ENCODE data around the gene HYAL2.
"Not testable (repeated sequence)": the region's sequence is repeated elsewhere in the genome, so short reads cannot be mapped to it uniquely, and the experiment has no call there.

HYAL2 gene

DNA sequence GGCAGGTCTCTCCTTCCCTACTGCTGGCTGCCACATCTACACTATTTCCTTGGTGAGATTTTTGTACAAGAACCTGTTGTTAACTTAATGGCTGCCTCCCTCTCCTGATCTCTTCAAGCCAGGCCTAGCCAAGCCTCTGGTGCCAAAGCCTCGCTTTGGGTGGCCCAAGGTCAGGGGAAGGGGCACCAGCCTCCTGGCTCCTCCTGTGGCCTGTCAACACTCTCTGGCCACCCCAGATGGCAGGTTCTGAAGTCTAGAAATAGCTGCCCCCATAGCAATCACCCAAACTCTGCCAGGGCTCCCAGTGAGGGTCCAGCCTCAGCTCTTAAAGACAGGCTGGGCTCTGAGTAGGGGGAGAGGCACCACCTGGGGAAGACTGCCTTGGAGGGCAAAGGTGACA, 35.3 kb downstream of the HYAL2 start:
- no peak for DNase-seq

DNA sequence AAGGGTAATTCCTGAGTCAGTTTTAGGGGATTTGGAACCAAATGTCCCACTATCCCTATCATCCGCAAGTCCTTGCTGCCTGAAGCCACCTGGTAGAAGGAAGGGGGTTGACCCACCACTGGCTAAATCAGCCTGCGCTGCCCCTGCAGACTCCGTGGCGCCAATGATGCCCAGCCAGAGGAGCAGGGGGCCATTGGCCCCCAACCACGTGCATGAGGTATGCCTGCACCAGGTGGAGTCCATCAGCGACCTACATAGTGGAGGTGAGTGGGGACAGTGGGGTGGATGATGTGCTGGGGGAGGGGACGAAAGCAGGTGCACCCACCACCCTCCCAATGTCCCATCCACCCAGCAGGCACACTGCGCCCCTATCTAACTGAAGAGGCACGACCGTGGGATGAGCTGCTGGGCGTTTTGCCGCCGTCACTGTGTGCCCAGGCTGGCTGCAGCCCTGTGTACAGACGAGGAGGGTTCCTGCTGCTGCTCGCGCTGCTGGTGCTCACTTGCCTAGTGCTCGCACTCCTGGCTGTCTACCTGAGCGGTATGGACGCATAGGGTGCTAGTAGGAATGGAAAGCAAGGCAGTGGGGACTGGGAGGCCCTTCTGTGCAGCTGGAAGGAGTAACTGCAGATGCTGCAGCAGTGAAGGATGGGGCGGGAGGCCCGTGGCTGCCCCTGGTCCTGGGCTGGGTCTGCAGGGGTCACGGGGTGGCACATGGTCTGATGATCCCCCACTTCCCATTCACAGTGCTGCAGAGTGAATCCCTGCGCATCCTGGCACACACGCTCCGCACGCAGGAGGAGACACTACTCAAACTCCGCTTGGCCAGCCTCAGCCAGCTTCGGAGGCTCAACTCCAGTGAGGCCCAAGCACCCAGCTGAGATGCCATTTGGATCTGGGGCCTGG, 36.0 kb downstream of the HYAL2 start:
- no peak for DNase-seq

DNA sequence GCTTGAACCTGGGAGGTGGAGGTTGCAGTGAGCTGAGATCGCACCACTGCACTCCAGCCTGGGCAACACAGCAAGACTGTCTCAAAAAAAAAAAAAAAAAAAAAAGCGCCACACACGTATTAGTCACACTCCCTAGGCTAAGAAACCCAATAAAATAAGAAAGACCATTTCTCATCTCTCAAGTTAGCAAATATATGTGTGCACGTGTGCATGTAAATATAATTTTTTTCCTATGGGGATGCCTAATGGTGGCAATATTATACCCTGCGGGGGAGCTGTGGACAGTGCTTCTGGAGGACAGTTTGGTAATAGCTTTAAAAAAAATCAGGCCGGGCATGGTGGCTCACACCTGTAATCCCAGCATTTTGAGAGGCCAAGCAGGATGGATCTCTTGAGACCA, 38.4 kb downstream of the HYAL2 start:
- not testable (repeated sequence) for DNase-seq

DNA sequence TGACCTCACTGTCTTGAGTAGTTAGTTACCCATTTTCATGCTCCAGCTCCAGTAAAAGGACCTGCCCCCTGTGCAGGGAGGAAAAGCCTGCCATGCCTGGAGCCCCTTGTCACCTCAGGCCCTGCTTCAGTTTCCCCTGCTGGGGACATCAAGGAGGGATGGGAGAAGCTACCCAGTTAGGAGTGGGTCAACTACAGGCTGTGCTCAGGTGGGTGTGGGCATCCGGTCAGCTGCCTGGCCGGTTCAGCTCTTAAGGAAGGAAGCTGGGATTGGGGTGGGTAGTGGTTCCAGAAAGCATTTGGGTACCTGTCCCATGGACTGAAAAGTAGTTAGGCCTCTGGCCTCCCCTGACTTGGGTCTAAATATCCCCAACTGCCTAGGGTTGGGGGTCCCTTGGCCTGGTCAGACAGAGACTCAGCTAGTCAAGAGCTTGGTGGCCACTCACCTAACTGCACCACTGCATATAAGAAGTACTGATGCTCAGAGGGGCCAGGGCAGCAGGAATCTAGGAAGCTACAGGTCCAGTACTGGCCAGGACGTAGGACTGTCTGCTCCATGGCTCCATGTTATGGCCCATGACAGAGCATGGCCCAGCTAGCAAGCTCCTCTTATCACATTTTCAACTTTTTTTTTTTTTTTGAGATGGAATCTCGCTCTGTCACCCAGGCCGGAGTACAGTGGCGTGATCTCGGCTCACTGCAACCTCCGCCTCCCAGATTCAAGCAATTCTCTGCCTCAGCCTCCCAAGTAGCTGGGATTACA, 43.1 kb downstream of the HYAL2 start:
- DNase-seq, result no peak

DNA sequence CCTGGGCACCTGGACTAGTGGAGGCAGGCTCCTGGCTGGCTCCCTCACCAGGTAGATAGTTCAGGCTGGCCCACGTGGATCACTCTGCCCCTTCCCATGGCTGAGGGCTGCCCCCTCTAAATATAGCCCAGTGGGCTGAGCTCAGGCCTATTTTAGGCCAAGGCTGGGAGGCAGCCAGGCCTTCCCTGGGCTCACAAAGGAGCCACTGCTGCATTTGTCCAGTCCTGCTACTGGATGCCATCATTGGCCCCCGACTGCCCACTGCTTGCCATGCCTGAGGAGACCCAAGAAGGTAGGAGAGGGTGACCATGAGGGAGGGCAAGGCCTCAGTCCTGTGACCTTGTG, 43.7 kb downstream of the HYAL2 start, which contains the start of gene LSMEM2:
TSS of gene LSMEM2 (plus strand) at position 208 of the 345 bp plus-strand sequence. CDS start at position 235, 27 bp downstream.
- DNase-seq, result no peak

DNA sequence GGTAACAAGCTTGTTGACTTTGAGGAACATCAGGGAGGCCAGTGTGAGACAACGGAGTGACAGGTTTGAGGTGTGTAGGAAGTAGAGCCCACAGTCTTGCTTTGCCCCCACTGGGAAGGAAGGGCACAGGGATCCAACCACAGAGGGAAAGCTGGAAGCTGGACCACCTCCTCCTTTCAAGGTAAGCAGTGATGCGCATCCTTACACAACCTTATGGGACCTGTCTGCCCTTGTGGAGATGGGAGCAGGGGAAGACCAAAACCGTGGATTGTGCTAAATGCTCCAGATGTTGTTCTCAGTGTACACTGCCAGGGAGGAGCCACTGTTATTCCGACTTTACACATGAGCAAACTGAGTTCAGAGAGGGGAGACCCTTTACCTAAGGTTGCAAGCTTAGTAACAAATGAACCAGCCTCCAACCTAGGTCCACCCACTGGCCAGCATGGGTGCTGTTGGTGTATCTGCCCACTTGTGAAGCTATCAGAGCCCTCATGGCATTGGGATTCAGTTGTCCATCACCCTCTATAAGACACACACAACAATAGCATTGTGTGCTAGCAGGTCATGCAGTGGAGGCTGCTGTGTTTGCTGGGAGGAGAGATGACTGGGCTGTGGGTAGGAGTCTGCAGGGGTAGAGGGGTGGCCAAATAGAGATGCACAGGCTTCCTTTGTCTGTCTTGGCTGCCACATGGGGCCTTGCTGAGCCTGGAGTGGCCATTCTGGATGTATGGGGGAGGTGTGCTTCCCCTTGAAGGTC, 44.2 kb downstream of the HYAL2 start:
- no peak for DNase-seq

DNA sequence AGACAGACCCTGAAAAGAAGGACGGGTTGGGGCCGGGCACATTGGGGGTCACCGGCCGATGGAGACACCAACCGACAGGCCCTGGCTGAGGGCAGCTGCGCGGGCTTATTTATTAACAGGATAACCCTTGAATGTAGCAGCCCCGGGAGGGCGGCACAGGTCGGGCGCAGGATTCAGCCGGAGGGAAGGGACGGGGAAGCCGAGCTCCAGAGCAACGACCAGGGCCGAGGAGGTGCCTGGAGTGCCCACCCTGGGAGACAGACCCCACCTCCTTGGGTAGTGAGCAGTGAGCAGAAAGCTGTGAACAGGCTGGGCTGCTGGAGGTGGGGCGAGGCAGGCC, 45.8 kb downstream of the HYAL2 start:
- no peak for DNase-seq

DNA sequence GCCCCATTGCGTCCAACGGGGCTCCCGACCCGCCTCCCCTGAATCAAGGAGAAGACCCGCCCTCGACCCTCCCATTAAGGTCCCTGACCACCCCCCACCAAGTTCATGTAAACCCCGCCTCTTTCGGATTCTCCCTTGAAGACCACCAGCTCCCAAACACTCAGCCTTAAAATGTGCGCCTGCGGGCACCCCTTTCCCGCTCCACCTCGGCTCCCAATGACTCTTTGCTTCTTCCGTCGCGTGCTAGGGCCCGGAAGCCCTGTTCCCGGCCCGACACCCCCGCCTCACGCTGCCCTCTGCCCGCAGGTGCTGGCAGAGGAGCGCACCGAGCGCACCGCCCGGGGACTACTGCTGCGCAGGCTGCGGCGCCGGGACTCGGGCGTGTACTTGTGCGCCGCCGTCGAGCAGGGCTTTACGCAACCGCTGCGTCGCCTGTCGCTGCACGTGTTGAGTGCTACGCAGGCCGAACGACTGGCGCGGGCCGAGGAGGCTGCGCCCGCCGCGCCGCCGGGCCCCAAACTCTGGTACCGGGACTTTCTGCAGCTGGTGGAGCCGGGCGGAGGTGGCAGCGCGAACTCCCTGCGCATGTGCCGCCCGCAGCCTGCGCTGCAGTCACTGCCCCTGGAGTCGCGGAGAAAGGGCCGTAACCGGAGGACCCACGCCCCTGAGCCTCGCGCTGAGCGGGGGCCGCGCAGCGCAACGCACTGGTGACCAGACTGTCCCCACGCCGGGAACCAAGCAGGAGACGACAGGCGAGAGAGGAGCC, 46.4 kb downstream of the HYAL2 start:
- DNase-seq, result peak; percentile 56

DNA sequence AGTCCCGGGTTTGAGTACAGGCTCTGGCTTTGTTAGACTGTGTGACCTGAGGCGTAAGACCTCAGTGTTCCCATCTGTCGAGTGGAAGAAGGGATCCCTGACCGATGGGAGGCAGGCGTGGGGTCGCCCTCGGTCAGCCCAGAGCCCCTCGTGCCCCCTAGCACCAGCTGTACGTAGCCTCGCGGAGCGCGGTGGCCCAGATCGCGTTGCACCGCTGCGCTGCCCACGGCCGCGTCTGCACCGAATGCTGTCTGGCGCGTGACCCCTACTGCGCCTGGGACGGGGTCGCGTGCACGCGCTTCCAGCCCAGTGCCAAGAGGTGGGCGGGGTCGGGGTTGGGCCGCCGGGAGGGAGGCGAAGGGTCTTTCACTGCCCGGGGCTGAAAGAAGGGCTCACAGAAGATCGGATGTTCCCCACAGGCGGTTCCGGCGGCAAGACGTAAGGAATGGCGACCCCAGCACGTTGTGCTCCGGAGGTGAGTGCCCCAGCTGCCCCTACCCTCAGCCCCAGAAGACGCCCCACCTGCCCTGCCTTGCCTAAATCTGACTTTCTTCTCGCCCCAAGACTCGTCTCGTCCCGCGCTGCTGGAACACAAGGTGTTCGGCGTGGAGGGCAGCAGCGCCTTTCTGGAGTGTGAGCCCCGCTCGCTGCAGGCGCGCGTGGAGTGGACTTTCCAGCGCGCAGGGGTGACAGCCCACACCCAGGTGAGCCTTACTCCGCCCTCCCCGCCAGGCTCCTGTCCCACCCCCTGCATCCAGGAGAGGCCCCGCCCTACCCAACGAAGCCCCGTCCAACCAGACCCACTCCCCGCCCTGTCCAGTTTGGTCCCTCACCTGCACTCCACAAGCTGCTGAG, 47.2 kb downstream of the HYAL2 start:
- DNase-seq, result no peak

DNA sequence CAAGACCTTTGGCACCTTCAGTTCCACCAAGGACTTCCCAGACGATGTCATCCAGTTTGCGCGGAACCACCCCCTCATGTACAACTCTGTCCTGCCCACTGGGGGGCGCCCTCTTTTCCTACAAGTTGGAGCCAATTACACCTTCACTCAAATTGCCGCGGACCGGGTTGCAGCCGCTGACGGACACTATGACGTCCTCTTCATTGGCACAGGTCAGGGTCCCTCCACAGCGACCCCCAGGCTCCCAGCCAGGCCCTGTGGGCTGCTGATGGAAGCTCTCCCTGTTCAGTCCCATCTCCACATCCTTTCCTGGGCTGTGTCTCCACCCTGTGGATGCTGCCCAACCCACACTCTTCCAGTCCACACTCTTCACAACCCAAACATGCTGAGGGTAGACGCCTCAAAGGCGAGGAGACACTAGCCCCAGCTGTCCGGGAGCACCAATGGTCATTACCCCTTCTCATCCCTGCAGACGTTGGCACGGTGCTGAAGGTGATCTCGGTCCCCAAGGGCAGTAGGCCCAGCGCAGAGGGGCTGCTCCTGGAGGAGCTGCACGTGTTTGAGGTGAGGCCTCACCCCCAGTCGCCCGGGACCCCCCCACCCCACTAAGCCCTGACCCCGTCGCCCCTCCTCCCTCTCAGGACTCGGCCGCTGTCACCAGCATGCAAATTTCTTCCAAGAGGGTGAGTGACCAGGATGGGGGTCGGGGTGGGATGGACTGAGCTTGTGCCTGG, 48.0 kb downstream of the HYAL2 start:
- DNase-seq, result peak; percentile 82

DNA sequence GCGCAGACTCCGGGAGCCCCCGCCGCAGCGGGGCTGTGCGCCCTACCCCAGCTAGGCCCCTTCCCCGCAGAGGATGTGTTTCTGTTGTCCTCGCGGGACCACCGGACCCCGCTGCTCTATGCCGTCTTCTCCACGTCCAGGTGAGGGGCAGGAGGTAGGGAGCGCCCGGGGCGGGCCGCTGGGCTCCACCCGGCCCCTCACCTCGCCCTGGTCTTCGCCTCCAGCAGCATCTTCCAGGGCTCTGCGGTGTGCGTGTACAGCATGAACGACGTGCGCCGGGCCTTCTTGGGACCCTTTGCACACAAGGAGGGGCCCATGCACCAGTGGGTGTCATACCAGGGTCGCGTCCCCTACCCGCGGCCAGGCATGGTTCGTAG, 48.9 kb downstream of the HYAL2 start:
- no peak for DNase-seq

DNA sequence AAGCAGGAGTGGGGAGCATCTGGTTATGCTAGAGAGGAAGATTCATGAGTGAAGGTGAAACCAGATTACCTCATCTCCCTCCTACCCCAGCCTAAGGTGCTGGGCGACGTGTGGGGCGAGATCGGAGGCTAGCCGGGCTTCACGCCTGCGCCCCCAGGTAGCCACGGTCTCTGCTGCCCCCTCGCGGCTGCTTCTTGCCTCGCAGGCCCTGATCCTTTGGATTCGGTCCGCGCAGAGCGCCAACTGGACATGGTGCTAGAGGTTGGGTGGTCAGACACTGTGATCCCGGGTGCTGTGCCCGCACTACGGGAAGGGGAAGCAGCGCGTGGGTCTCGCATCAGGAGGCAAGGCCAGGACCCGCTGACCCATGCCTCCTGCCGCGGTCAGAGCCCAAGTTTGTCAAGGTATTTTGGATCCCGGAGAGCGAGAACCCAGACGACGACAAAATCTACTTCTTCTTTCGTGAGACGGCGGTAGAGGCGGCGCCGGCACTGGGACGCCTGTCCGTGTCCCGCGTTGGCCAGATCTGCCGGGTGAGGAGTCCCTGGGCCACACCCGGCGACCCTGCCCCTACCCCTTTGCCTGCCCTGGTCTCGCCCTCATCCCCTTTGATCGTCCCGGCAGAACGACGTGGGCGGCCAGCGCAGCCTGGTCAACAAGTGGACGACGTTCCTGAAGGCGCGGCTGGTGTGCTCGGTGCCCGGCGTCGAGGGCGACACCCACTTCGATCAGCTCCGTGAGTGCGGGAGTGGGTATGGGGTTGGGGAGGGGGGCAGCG, 49.4 kb downstream of the HYAL2 start:
- peak; percentile 92 for DNase-seq

DNA sequence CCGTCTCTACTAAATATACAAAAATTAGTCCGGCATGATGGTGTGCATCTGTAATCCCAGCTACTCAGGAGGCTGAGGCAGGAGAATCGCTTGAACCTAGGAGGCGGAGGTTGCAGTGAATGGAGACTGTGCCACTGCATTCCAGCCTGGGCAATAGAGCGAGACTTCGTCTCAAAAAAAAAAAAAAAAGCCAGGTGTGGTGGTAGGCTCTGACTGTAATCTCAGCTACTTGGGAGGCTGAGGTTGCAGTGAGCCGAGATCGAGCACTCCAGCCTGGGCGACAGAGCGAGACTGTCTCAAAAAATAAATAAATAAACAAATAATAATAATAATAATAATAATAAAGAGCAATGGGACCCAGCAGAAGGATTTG, 50.0 kb downstream of the HYAL2 start:
- DNase-seq, result not testable (repeated sequence)

DNA sequence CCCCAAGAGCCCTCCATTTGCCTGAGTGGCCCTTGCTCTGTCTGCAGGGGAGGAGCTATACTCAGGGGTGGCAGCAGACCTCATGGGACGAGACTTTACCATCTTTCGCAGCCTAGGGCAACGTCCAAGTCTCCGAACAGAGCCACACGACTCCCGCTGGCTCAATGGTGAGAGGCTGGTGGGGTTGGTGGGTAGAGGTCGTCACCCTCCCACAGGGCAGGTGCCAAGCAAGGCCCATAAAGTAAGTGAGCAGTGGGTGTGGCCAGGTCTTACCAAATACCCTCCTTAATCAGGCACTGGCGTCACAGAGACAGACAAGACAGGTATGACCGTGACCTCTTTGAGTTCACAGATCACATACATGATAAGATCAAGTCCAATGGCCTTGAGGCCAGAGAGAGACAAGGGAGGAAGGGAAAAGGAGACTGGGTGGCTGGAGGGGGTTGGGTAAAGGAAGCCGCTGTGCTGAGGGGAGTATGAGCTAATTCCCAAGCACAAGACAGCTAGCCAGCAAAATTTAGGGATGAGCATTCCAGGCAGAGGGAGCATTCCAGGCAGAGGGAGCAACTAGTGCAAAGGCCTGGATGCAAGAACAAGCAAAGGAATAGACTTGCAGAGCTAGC, 51.1 kb downstream of the HYAL2 start:
- DNase-seq, result no peak

DNA sequence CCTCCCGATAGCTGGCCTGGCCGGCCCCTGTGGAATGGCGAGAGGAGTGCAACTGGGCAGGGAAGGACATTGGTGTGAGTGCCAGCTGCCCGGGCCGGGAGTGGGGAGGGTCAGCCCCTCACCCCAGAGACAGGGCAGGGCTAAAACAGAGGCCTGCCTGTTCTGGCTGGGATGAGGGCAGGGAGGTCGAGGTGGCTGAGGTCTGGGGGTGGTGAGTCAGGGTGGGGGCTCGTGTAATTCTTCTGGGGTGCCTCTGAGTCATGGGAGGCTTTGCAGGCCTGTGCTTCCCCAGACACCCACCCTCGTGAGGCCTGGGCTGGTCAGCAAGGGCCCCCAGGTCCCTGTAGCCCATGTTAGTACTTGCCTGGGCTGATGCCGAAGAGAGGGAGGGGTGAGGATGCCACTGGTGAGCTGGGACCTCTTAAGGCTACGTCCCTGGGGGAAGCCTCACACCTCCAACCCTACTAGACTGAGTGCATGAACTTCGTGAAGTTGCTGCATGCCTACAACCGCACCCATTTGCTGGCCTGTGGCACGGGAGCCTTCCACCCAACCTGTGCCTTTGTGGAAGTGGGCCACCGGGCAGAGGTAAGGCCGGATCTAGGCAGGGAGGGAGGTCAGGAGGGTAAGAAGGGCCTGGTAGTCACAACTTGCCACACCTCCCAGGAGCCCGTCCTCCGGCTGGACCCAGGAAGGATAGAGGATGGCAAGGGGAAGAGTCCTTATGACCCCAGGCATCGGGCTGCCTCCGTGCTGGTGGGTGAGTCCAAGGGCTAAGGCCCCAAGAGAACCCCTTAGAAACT, 51.9 kb downstream of the HYAL2 start:
- no peak for DNase-seq

DNA sequence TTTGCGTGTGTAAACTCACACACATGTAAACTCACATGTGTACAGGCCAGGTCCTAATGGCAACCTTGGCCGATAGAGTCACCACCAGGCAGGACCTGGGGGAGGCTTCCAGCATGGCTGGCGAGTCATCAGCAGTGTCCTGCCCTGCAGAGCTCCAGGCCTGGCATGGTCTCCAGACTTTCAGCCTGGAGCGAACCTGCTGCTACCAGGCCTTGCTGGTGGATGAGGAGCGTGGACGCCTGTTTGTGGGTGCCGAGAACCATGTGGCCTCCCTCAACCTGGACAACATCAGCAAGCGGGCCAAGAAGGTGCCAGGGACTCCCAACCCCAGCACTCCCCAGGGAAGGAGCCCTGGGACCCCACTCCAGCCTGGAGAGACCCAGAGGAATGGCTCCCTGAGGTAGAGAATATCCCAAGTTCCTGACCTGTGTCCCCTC, 52.5 kb downstream of the HYAL2 start:
- DNase-seq, result no peak

DNA sequence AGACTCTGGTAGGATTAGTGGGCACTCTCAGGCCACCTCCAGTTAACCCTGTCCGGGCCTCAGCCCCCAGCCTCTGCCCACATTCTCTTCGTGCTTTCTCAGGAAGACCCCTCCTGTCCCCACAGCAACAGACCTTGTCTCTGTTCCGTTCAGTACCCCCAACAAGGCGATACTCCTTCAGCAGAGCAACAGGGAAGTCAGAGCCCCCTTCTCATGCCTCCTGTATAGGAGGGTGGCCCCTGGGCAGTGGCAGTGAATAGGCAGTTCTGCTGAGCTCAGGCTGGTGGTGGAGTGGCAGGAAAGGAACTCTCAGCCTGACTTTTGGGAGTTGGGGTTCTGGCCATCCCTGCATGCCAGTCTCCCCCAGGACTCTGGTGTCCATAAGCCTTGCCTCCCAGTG, 53.1 kb downstream of the HYAL2 start:
- no peak for DNase-seq

DNA sequence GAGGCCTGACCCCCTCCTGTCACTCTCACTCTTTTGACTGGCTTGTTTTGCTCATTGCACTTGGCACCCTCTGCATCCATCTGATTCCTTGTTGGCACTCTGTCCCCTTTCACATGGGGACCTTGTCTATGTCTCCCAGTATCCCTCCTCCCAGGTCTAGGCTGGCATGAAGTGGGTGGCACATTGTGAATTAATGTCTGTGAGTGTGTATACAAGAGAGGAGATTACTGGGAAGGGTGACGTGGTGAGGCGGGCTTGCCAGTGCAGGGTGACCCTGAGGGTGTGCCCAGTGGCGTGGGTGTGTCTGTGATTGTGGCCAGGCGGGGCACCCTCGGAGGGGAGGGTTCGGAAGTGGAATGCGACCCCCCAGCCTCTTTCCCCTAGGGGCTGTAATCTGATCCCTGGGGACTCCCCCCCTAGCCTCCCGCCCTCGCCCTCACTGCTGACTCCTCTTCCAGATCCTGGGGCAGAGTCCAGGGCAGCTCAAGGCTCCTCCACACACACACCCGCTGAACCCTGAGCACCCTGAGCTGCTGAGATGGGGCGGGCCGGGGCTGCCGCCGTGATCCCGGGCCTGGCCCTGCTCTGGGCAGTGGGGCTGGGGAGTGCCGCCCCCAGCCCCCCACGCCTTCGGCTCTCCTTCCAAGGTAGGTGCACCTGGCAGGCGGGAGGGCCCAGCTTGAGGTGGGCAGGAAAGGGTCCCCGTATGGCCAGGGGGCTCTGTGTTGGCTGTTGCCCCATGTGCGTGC, 53.7 kb downstream of the HYAL2 start, which contains the start of gene SEMA3B:
TSS of gene SEMA3B (plus strand) at position 445 of the 749 bp plus-strand sequence. CDS start at position 539, 94 bp downstream.
- DNase-seq, result no peak
